NB4 (cell line): ENCODE measurements around the gene PDE7B.

Experiments
- CTCF ChIP-seq: IDR thresholded peaks from one replicate; pipeline ENCODE4 v1.5.1; 2012; ENCODE audit warnings: low read depth, low read length
- MAX ChIP-seq: IDR thresholded peaks from 2 replicates; pipeline ENCODE4 v1.6.1; 2011; ENCODE audit warnings: low read depth, low read length
- MYC ChIP-seq: IDR thresholded peaks from 2 replicates; pipeline ENCODE4 v1.6.1; 2011; ENCODE audit warnings: low read depth, low read length
- POLR2A ChIP-seq: IDR thresholded peaks from 2 replicates; pipeline ENCODE4 v1.6.1; 2011; ENCODE audit warnings: mild to moderate bottlenecking; ENCODE audit not compliant: insufficient read length; ENCODE audit errors: extremely low read depth

GRCh38 chr6:136161950-136162349 lies 310.4 kb downstream of the PDE7B start:
- no peak for TF ChIP-seq CTCF
- no peak for TF ChIP-seq POLR2A
- no peak for TF ChIP-seq MAX
- no peak for TF ChIP-seq MYC
